Iris pigment epithelial cell (primary cell): ENCODE data around the gene KATNA1.
"Not testable (repeated sequence)": the region's sequence is repeated elsewhere in the genome, so short reads cannot be mapped to it uniquely, and the experiment has no call there.

Source experiments
- DNase-seq: peaks from one replicate; pipeline ENCODE4 v3.0.0-alpha.2; 2011; ENCODE audit warnings: low read depth

Gene KATNA1

DNA sequence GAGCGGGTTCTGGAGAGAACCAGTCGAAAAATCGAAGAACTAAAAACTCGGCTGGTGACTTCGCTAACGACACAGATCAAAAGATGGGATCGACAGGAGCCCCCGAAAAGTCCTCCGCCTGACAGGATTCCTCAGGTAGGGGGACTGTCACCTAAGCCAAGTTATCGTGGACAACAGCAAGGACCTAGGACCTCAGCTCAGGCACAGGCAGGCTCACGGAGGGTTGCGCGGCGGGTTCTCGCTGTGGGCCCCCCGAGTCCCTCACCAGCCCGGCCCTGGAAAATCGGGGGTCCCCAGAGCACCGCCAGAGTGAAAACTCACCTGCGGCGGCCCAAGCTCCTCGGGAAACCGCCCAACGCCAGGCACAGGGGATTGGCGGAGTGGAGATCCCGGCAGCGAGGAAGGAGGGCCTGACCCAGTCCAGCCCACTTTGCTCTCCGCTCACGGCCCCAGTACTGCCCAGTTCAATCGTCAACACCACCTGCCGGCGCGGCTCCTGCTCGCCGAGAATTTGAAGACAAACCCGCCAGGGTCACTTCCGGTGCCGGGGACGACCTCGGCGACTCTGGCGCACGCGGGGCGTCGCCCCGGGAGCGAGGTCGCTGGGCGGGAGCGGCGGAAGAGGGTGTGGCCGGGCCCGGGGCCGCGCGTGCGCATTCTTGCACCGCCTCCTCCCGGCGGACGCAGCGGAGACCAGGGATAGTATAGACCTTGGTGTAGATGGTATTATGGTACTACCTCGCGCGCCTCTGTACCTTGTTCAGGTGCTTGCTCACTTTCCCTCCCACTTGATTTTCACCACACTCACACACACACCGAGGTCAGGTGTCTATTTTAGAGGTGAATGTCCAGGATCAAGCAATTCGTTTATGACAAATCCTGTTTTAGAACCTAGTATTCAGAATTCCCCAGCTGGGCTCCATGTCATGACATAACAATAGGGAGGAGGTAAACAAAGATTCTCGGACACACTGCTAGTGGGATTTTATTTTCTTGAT, at the start of gene KATNA1:
KATNA1 (minus strand) TSS at position 567 of the 998 bp plus-strand sequence. CDS start 10,167 bp downstream, outside the sequence.
- DNase-seq: peak; percentile 67

DNA sequence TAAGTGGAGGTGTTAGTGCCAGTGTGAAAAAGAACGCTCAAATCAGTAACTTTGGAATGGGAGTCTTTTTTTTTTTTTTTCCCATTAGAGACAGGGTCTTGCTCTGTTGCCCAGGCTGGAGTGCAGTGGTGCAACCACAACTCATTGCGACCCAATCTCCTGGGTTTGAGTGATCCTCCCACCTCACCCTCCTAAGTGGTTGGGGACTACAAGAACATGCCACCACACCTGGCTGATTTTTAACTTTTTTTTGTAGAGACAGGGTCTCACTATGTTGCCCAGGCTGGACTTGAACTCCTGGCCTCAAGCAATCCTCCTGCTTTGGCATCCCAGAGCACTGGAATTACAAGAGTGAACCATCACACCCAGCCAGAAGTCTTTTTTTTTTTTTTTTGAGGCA, 49.7 kb upstream of the KATNA1 start:
- DNase-seq: no peak

GRCh38 chr6:149696901-149697300, 48.4 kb upstream of the KATNA1 start:
- peak; percentile 69 for DNase-seq

DNA sequence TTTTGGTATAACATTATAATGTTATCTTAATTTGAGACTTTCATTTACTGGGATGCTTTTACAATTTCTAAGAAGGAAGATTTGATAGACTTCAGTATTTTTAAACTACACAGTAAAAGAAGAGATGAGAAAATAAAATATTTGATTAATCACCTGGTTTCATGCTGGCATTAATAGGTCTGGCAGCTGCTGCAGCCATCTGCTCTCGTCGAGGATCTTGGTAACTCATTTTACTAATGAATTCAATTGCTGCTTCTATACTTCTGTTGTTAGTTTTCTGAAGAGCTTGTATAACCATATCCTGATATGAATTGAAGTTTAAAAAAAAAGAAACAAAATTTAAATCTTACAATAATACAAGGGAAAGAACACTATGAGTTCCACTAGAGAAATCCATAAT, 46.4 kb upstream of the KATNA1 start:
- no peak for DNase-seq

GRCh38 chr6:149691201-149691600, 42.7 kb upstream of the KATNA1 start:
- DNase-seq: no peak

- no peak for DNase-seq
Measured at GRCh38 chr6:149686230-149686629, 37.7 kb upstream of the KATNA1 start.

DNA sequence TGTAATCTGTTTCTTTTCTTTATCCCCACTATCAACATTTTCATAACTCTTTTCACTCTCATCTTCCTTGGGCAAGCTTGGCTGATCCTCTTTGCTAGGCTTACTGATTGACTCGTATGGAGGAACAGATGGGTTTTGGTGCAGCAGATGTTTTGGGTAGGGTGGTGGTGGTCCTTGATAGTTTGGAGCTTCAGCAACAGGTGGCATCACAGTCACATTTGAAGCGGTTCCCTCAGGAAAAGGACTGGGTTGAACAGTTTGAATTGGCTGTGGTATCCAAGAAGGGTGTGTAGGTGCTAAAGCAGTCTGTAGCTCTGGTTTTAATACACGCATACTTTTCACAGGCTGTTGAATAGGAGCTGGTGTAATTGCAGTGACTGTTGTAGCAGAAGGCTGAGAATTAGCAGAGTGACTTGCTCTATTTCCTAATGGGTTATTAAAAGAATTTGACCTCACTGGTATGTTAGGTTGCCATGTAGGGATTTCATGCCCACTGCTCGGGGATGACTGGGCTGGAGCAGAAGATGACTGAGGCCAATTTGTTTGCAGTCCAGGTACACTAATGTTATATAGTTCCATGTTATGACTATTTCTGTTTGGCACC, 34.8 kb upstream of the KATNA1 start:
- DNase-seq: peak; percentile 26

DNA sequence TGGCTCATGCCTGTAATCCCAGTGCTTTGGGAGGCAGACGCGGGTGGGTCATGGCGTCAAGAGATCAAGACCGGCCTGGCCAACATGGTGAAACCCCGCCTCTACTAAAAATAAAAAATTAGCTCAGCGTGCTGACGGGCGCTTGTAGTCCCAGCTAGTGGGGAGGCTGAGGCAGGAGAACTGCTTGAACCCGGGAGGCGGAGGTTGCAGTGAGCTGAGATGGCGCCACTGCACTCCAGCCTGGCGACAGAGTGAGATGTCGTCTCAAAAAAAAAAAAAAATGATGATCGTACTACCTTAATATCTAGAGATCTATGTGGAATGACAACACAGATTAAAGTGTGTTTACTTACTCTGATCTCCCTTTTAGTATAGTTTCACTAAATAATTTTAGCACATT, 33.3 kb upstream of the KATNA1 start:
- DNase-seq: not testable (repeated sequence)

GRCh38 chr6:149681209-149681608, 32.7 kb upstream of the KATNA1 start:
- DNase-seq: no peak

DNA sequence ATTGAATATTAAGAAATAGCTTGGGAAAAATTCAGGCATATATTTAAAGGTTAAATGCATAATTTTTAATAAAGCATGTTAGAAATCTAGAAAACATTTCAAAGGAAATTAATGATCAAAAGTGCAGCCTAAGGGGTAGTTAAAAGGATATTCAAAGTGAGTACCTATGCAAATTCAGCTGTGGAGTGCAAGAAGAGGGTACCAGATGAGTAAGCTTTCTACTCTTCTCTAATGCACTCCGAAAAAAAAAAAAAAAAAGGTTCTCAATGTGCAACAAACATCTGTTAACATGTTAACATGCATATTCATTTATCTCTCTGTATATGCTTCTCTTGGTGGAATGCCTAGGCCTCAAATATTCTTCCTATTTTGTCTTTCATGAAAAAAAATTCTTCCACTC, 32.0 kb upstream of the KATNA1 start:
- DNase-seq: no peak

DNA sequence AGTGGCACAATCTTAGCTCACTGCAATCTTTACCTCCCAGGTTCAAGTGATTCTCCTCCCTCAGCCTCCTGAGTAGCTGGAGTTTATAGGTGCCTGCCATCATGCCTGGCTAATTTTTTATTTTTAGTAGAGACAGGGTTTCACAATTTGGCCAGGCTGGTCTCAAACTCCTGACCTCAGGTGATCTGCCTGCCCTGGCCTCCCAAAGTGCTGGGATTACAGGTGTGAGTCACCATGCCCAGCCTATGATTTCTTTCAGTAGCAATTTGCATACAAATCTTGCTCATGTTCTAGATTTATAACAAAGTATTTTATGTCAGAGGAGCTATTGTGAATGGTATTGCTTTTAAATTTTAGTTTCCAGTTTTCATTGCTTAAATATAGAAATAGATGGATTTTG, 23.8 kb upstream of the KATNA1 start:
- not testable (repeated sequence) for DNase-seq

GRCh38 chr6:149660028-149660427, 11.5 kb upstream of the KATNA1 start:
- DNase-seq: no peak

DNA sequence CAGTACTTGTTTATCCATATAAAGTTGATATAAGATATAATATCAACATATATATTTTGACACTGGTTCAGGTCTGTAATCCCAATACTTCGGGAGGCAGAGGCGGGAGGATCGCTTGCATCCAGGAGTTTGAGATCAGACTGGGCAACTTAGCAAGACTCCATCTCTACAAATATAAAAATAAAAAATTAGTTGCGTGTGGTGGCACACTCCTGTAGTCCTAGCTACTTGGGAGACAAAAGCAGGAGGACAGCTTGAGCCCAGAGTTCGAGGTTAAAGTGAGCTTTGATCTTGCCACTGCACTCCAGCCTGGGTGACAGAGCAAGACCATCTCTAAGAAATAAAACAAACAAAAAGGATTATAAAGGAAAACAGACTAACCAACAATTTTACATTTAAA, 8.9 kb upstream of the KATNA1 start:
- no peak for DNase-seq

- no peak for DNase-seq
Measured at GRCh38 chr6:149651056-149651455, 2.5 kb upstream of the KATNA1 start.

DNA sequence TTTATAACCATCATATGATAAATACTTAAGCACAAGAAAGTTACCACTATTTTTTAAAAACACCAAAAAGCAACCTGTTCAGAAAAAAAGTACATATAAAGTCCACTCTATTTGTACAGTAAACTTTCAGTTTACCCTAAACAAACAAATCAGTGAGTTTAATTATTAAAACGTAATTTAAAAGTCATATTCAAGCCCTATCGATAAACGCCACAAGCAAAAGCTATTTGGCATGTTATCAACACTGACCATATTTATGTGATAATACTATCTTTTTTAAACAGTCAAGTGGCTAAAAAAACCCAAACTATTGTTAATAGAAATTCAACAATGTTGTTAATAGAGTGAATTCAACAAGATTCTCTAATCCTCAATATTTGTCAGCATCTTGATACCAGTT, 1.9 kb downstream of the KATNA1 start:
- DNase-seq: no peak

DNA sequence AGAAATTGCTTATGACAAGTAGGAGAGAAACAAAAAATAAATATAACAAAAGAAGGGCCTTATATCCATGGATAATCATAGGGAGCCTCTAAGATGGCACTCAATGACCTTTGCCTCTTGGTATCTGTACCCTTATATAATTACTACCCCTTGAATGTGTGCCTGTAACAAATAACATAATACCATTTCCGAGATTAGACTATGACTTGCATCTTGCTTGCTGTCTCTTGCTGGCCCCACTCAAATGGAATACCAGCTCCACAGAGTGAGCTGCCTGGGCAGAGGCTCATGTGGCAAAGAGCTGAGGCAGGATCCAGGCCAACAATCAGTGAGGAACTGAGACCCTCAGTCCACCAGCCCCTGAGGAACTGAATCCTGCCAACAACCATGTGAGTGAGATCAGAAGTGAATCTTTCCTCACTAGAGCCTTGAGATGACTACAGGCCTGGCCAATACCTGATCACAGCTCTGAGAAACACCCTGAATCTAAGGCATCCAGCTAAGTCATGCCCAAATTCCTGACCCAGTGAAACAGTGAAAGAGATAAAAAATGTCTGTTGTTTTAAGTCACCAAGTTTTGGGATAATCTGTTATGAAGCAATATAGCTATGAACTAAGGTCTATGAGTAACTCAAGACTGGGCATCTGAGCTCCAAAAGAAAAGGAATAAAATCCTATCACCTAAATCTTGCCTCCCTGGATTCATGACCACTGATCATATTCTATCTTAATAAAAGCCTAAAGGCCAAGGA, 5.5 kb downstream of the KATNA1 start:
- peak; percentile 59 for DNase-seq

DNA sequence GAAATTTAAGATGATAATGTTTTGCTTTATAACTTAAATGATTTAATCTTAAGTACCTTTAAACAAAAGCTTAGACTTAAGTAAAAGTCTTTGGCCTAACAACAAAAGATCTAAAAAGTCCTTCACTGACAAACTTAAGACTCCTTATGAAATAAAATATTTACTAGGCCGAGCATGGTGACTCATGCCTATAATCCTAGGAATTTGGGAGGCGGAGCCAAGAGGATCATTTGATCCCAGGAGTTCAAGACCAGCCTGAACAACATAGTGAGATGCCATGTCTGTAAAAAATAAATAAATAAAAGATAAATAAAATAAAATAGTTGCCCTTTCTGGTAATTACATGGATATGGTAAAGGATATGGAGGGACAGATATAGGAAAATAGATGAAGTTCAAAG, 12.4 kb downstream of the KATNA1 start:
- peak; percentile 69 for DNase-seq

- DNase-seq: no peak
Measured at GRCh38 chr6:149634315-149634714, 14.2 kb downstream of the KATNA1 start.

DNA sequence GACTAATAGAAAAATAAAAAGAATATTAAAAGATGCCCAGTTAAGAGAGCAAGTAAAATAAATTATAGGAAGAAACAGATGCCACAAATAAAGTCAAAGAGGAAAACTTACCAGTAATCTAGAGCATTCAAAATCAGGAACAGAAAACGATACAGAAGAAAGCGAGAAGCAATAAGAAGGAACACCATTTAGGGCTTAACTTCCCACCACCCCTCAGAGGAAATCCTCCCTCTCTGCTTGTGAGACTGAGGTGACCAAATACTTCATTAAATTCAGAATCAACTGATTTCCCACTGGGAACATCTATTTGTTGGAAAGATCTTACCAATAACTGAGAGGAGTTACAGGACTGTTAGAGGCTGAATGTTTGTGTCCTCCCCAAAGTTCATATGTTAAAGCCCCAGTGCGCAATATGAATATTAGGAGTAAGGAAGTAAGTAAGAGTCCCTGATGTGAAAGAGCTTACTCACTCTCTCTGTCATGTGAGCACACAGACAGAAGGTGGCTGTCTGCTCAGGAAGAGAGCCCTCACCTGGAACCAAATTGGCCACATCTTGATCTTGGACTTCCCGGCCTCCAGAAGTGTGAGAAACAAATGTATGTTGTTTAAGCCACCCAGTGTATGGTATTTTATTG, 19.5 kb downstream of the KATNA1 start:
- no peak for DNase-seq

- no peak for DNase-seq
Measured at GRCh38 chr6:149627672-149628071, 20.8 kb downstream of the KATNA1 start.

DNA sequence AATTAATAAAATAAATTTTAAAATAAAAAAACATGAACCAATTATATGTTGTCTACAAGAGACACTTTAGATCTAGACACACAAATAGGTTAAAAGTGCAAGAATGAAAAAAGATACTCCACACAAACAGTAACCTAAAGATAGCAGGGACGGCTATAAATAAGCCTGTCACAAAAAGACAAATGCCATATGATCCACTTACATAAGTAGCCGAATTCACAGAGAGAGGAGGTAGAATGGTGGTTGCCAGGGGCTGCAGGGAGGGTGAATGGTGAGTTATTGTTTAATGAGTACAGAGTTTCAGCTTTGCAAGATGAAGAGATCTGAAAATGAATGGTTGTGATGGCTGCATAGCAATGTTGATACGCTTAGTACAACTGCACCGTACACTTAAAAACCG, 32.7 kb downstream of the KATNA1 start:
- DNase-seq: no peak

- peak; percentile 64 for DNase-seq
Measured at GRCh38 chr6:149614337-149614736, 34.2 kb downstream of the KATNA1 start.
